ENCODE results near the gene EVX2. TPM values are rescaled to one million over a fixed set of nuclear protein-coding genes. Genes with fewer than 3 reads are reported as not detected.

EVX2 gene
- total and polyA plus RNA-seq, 2 of the 13 experiments (the other 11 are each of a cell fraction or from before 2014, with no cell fraction given), result not detected

DNA sequence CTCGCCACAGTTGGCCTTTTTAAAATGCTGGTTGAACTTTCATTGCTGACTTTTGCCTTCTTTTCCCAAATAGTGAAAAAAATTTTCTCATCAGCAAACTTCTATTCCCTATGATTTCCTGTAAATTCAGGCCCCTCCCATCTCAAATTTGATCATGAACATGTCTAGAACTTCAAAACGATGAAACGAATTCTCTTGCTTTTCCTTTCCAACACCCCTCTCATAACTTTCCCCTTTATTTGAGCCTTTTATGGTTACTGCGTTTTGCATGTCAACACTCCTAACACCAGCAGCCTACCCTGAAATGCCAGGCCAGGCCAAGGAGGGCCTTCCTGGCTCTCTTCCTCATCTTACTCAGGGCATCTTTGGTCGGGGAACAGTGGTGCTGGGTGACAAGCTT is 7.1 kb upstream of the EVX2 start (continued):
- TF ChIP-seq, protein P1, sequence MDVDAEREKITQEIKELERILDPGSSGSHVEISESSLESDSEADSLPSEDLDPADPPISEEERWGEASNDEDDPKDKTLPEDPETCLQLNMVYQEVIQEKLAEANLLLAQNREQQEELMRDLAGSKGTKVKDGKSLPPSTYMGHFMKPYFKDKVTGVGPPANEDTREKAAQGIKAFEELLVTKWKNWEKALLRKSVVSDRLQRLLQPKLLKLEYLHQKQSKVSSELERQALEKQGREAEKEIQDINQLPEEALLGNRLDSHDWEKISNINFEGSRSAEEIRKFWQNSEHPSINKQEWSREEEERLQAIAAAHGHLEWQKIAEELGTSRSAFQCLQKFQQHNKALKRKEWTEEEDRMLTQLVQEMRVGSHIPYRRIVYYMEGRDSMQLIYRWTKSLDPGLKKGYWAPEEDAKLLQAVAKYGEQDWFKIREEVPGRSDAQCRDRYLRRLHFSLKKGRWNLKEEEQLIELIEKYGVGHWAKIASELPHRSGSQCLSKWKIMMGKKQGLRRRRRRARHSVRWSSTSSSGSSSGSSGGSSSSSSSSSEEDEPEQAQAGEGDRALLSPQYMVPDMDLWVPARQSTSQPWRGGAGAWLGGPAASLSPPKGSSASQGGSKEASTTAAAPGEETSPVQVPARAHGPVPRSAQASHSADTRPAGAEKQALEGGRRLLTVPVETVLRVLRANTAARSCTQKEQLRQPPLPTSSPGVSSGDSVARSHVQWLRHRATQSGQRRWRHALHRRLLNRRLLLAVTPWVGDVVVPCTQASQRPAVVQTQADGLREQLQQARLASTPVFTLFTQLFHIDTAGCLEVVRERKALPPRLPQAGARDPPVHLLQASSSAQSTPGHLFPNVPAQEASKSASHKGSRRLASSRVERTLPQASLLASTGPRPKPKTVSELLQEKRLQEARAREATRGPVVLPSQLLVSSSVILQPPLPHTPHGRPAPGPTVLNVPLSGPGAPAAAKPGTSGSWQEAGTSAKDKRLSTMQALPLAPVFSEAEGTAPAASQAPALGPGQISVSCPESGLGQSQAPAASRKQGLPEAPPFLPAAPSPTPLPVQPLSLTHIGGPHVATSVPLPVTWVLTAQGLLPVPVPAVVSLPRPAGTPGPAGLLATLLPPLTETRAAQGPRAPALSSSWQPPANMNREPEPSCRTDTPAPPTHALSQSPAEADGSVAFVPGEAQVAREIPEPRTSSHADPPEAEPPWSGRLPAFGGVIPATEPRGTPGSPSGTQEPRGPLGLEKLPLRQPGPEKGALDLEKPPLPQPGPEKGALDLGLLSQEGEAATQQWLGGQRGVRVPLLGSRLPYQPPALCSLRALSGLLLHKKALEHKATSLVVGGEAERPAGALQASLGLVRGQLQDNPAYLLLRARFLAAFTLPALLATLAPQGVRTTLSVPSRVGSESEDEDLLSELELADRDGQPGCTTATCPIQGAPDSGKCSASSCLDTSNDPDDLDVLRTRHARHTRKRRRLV (CRISPR knock-in tag; IDR thresholded peaks at IDR 0.05), result no peak

DNA sequence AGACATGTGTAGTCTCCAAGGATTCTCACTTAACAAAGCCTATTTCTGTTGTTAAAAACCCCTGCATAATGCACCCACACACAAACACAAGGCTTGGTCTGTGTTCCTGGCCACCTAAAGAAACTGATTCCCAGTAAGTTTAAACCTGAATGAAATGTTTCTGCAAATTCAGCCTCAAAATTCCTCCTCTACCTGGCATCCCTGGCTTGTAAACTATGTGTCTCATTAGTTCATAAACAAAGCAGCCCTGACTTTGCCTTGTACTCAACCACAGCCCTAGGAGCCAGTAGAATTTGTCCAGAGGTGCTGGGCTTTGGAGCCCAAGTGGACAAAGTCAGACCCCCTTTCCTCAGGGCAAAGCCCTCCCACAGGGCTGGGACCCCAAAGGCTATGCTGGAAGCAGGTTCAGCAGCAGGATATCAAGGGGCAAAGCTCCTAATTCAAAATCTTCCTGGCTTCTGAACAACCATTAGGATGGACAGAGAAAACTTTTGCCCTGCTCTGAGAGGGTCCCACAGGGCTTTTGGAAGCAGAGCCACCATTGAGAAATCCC is 6.2 kb upstream of the EVX2 start:
- in situ Hi-C loops (cut with HindIII; ENCODE audit: extremely low pct_ligation_motif_present, low pct_unique_long_range_greater_than_20kb), result no loop called here
- ChIA-PET CTCF (ENCODE audit: low intra/inter-chr PET ratio, low total read pairs) (no interaction called here), POLR2A (no interaction called here)
- peaks cover 22 to 94% of the 10 kb centered on the region in 2 experiments for H3K27me3 ChIP-seq (ENCODE audit: control insufficient read depth in 1 of 2, insufficient read depth in 2 of 2, low read length in 2 of 2)
- H3K36me3 ChIP-seq (replicated peaks in 1 of 2; ENCODE audit: control insufficient read depth in 1 of 2, insufficient read depth in 2 of 2, low read length in 2 of 2), result no peaks in the 10 kb centered on the region
- ATAC-seq (no peak), DNase-seq (ENCODE audit: low spot score) (no peak), FAIRE-seq (no peak)
- no peaks in the 10 kb centered on the region for H4K20me1 ChIP-seq (ENCODE audit: insufficient read depth, low read length)
- BruUV-seq (replicated peaks), result no TSS peak
- H3K27ac ChIP-seq (ENCODE audit: extremely low read length, insufficient read depth, low read length), result no peak overlapping the region
- H3K4me3 ChIP-seq (replicated peaks in 1 of 3; ENCODE audit: insufficient read depth in 1 of 3, low read depth in 2 of 3, low read length in 3 of 3), result no peak overlapping the region
- no peak overlapping the region for H3K9ac ChIP-seq (ENCODE audit: insufficient read depth, low read depth, low read length)
- H3K79me2 ChIP-seq (ENCODE audit: insufficient read depth, low read length), result no peaks in the 10 kb centered on the region
- no peak overlapping the region for H2AFZ ChIP-seq (ENCODE audit: low read length)
- intact Hi-C loops (cut with micrococcal nuclease; ENCODE audit: unreplicated experiment), result loop anchor here (2.0 kb wide), 1 partner anchor 675 kb away; no protein-coding TSS in a partner anchor
- no peaks in the 10 kb centered on the region for H3K9me3 ChIP-seq (ENCODE audit: low read length)
- no peak overlapping the region for H3K4me2 ChIP-seq (ENCODE audit: low read depth, low read length)
- no peak for TF ChIP-seq MBD4 (IDR thresholded peaks at IDR 0.05; ENCODE audit: borderline replicate concordance, low read length)
- H3K4me1 ChIP-seq (ENCODE audit: insufficient read depth, low read length), result peaks cover 25% of the 10 kb centered on the region

Data from HepG2 (cell line).